ENCODE results near the gene KIRREL3. TPM values are rescaled to one million over a fixed set of nuclear protein-coding genes. Genes with fewer than 3 reads are reported as not detected.

The KIRREL3 gene
- total and polyA plus RNA-seq, 9 of the 15 experiments (the other 6 are each of a cell fraction or from before 2014, with no cell fraction given): 0.04 to 0.10 TPM; not detected in 7

GRCh38 chr11:126578021-126578420 is 422.5 kb downstream of the KIRREL3 start (continued):
- TF ChIP-seq ZNF407 (IDR thresholded peaks at IDR 0.05; ENCODE audit: low read depth): no peak
- no peak for TF ChIP-seq CHD2 (IDR thresholded peaks at IDR 0.05; ENCODE audit: low read depth, low read length)
- no peak for TF ChIP-seq SRSF7 (optimal IDR thresholded peaks at IDR 0.05; ENCODE audit: low read depth, low read length)
- no peak for TF ChIP-seq RUNX1 (IDR thresholded peaks at IDR 0.05; ENCODE audit: low read depth)
- TF ChIP-seq ZNF12 (CRISPR knock-in tag; IDR thresholded peaks at IDR 0.05): no peak

Measured in K562 (cell line).